Measurements from ENCODE around the gene DSG2. TPM values are rescaled to one million over a fixed set of nuclear protein-coding genes. Genes with fewer than 3 reads are reported as not detected.

The DSG2 gene
- total RNA-seq, 4 donors from 2014 or later: 13.9 to 35.4 (median 24.1) TPM

DNA sequence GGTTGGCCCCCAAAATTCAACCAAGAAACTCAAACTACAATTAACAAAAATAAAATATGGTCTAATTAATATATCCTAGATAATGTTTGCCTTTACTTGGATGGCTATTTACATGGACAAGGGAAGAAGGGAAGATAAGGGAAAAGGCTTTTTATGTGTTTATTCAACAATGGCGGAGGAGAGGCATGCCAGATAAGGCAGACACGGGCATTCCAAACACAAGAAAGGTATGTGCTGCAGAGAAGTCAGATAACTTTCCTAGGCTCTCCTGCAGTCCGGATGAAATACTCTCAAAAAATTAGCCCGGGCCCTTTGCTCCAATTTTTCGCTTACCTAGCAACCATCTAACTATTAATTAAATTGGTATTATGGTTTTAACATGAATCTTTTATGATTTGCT is 88.6 kb downstream of the DSG2 start:
- Histone ChIP-seq H3K27ac (no peak overlapping the region), H3K4me1 (peaks cover 2% of the 10 kb centered on the region), H3K4me3 (no peak overlapping the region), H3K27me3 (no peaks in the 10 kb centered on the region), H3K36me3 (no peaks in the 10 kb centered on the region), H3K9me3 (no peaks in the 10 kb centered on the region)
- no peak for TF ChIP-seq POLR2A (IDR thresholded peaks at IDR 0.05)
- TF ChIP-seq EP300 (IDR thresholded peaks at IDR 0.05): no peak
- TF ChIP-seq, protein P1, sequence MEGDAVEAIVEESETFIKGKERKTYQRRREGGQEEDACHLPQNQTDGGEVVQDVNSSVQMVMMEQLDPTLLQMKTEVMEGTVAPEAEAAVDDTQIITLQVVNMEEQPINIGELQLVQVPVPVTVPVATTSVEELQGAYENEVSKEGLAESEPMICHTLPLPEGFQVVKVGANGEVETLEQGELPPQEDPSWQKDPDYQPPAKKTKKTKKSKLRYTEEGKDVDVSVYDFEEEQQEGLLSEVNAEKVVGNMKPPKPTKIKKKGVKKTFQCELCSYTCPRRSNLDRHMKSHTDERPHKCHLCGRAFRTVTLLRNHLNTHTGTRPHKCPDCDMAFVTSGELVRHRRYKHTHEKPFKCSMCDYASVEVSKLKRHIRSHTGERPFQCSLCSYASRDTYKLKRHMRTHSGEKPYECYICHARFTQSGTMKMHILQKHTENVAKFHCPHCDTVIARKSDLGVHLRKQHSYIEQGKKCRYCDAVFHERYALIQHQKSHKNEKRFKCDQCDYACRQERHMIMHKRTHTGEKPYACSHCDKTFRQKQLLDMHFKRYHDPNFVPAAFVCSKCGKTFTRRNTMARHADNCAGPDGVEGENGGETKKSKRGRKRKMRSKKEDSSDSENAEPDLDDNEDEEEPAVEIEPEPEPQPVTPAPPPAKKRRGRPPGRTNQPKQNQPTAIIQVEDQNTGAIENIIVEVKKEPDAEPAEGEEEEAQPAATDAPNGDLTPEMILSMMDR (IDR thresholded peaks at IDR 0.05): no peak
- no peak for TF ChIP-seq POLR2AphosphoS5 (IDR thresholded peaks at IDR 0.05)
- WGBS: 85% methylated on average over 5 of the region's 5 CpGs
- DNase-seq (ENCODE audit: low spot score in 2 of 2): no peak

GRCh38 chr18:31587529-31587928 is 89.6 kb downstream of the DSG2 start:
- H3K4me1 ChIP-seq: peaks cover 2% of the 10 kb centered on the region
- H3K27me3 ChIP-seq: no peaks in the 10 kb centered on the region
- whole genome bisulfite sequencing: 92% methylated on average over 4 of the region's 4 CpGs
- TF ChIP-seq POLR2A (IDR thresholded peaks at IDR 0.05) (no peak), POLR2AphosphoS5 (IDR thresholded peaks at IDR 0.05) (no peak), EP300 (IDR thresholded peaks at IDR 0.05) (no peak)
- TF ChIP-seq, protein P1 (IDR thresholded peaks at IDR 0.05): no peak
- H3K36me3 ChIP-seq: no peaks in the 10 kb centered on the region
- no peaks in the 10 kb centered on the region for H3K9me3 ChIP-seq
- no peak for DNase-seq (ENCODE audit: low spot score in 2 of 2)
- H3K27ac ChIP-seq: no peak overlapping the region
- no peak overlapping the region for H3K4me3 ChIP-seq

DNA sequence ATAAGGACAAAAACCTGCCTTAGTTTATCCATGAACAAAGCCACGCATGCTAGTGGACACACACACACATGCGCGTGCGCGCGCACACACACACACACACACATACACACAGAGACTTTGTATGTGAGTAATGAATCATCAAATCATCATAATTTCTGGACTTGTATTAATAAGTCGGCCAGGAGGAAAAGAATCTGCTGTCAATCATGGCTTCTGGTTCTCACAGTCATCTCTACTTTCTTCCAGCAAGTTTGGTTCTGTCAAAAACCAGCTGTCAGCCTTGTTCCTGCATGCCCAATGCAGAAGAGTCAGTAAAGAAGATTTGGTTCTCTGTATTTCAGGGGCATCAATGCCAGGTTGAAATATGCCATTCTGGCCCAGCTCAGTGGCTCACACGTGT is 92.6 kb downstream of the DSG2 start:
- Histone ChIP-seq H3K4me1 (peaks cover 2% of the 10 kb centered on the region), H3K36me3 (no peaks in the 10 kb centered on the region), H3K9me3 (no peaks in the 10 kb centered on the region), H3K27ac (no peak overlapping the region), H3K27me3 (no peaks in the 10 kb centered on the region), H3K4me3 (no peak overlapping the region)
- WGBS: 67% methylated on average over 8 of the region's 8 CpGs
- DNase-seq (ENCODE audit: low spot score in 2 of 2): no peak
- TF ChIP-seq EP300 (IDR thresholded peaks at IDR 0.05) (no peak), POLR2AphosphoS5 (IDR thresholded peaks at IDR 0.05) (no peak), POLR2A (IDR thresholded peaks at IDR 0.05) (no peak)
- TF ChIP-seq, protein P1 (IDR thresholded peaks at IDR 0.05): no peak

- Histone ChIP-seq H3K27me3 (no peaks in the 10 kb centered on the region), H3K36me3 (no peaks in the 10 kb centered on the region), H3K4me3 (no peak overlapping the region), H3K9me3 (no peaks in the 10 kb centered on the region), H3K27ac (no peak overlapping the region), H3K4me1 (peaks cover 2% of the 10 kb centered on the region)
- no peak for DNase-seq (ENCODE audit: low spot score in 2 of 2)
- WGBS: 53% methylated on average over 2 of the region's 2 CpGs
- TF ChIP-seq EP300 (IDR thresholded peaks at IDR 0.05) (no peak), POLR2AphosphoS5 (IDR thresholded peaks at IDR 0.05) (no peak), POLR2A (IDR thresholded peaks at IDR 0.05) (no peak)
- TF ChIP-seq, protein P1 (IDR thresholded peaks at IDR 0.05): no peak
Measured at GRCh38 chr18:31591113-31591512, 93.1 kb downstream of the DSG2 start.

- no peak within 1 kb of the TSS for H3K4me3 ChIP-seq
- no peak within 1 kb of the TSS for H3K27ac ChIP-seq
- TF ChIP-seq, protein P1 (IDR thresholded peaks at IDR 0.05): no peak
- TF ChIP-seq POLR2A (IDR thresholded peaks at IDR 0.05) (no peak), EP300 (IDR thresholded peaks at IDR 0.05) (no peak), POLR2AphosphoS5 (IDR thresholded peaks at IDR 0.05) (no peak)
- no peak for DNase-seq (ENCODE audit: low spot score in 2 of 2)
- H3K9me3 ChIP-seq: no peaks in the 10 kb centered on the region
- H3K27me3 ChIP-seq: no peaks in the 10 kb centered on the region
- H3K4me1 ChIP-seq: peaks cover 2% of the 10 kb centered on the region
- no peaks in the 10 kb centered on the region for H3K36me3 ChIP-seq
- WGBS: 65% methylated on average over 5 of the region's 5 CpGs
Measured at GRCh38 chr18:31591628-31592027, 93.7 kb downstream of the DSG2 start, which contains the start of gene TTR. Gene TTR, plus strand, starts transcription at chr18:31591877. Its CDS starts 26 bp downstream, at chr18:31591903.

Measured in suprapubic skin (tissue), 4 donors.